Peyer's patch (tissue), 4 donors: ENCODE results near the gene NME5. TPM values are rescaled to one million over a fixed set of nuclear protein-coding genes. Genes with fewer than 3 reads are reported as not detected.

ENCODE experiments used
- DNase-seq, 3 donors: peaks; one replicate each; pipeline ENCODE4 v3.0.0-alpha.2; 2017 to 2019
- H3K27ac ChIP-seq, 4 donors: fragments of 200-600 bp; sonication (generic); one replicate each; pipeline ENCODE4 v1.5.1; 2016 to 2019
- H3K27me3 ChIP-seq, 2 donors: fragments of 200-600 bp; sonication (generic); one replicate each; pipeline ENCODE4 v1.5.1; 2019
- H3K36me3 ChIP-seq, 3 donors: fragments of 200-600 bp; sonication (generic); one replicate each; pipeline ENCODE4 v1.5.1; 2016 to 2019
- H3K4me1 ChIP-seq, 4 donors: fragments of 200-600 bp; sonication (generic); one replicate each; pipeline ENCODE4 v1.5.1; 2016 to 2019
- H3K4me3 ChIP-seq, 4 donors: fragments of 200-600 bp; sonication (generic); 1 replicate in 3 of 4; 2 replicates in 1 of 4; pipeline ENCODE4 v1.5.1; 2016 to 2019; ENCODE audit warnings: mild to moderate bottlenecking in 1 of 4
- H3K9me3 ChIP-seq, 4 donors: fragments of 200-600 bp; sonication (generic); one replicate each; pipeline ENCODE4 v1.5.1; 2016 to 2019; ENCODE audit warnings: mild to moderate bottlenecking in 1 of 4
- POLR2A ChIP-seq, 2 donors: fragments of 450-650 bp; IDR thresholded peaks; one replicate each; pipeline ENCODE4 v1.5.1; 2017; ENCODE audit warnings: antibody characterized with exemption in 2 of 2, mild to moderate bottlenecking in 2 of 2, moderate library complexity in 2 of 2
- total RNA-seq, 4 donors: library from RNA; depleted of rRNA; stranded (reverse); fragments of >200 nt; gene quantifications; one replicate each; pipeline ENCODE4 v1.1.0, GENCODE V29; 2016
- TF ChIP-seq, protein P1 (sequence below), 6 experiments: fragments of 450-650 bp in 4 of 6; fragments of 200-600 bp in 2 of 6; sonication (generic) in 1 of 6; IDR thresholded peaks; one replicate each; pipeline ENCODE4 v1.5.1; 2017 to 2019; ENCODE audit warnings: antibody characterized with exemption in 6 of 6, mild to moderate bottlenecking in 3 of 6, moderate library complexity in 1 of 6

Gene NME5
- total RNA-seq, 4 donors from 2014 or later: 0.70 TPM; not detected in 3

- Histone ChIP-seq H3K27ac (no peak overlapping the region), H3K9me3 (no peaks in the 10 kb centered on the region), H3K27me3 (no peaks in the 10 kb centered on the region), H3K4me1 (no peaks in the 10 kb centered on the region), H3K4me3 (no peak overlapping the region), H3K36me3 (no peaks in the 10 kb centered on the region)
- DNase-seq: no peak
- TF ChIP-seq POLR2A (IDR thresholded peaks at IDR 0.05): no peak
- TF ChIP-seq, protein P1, sequence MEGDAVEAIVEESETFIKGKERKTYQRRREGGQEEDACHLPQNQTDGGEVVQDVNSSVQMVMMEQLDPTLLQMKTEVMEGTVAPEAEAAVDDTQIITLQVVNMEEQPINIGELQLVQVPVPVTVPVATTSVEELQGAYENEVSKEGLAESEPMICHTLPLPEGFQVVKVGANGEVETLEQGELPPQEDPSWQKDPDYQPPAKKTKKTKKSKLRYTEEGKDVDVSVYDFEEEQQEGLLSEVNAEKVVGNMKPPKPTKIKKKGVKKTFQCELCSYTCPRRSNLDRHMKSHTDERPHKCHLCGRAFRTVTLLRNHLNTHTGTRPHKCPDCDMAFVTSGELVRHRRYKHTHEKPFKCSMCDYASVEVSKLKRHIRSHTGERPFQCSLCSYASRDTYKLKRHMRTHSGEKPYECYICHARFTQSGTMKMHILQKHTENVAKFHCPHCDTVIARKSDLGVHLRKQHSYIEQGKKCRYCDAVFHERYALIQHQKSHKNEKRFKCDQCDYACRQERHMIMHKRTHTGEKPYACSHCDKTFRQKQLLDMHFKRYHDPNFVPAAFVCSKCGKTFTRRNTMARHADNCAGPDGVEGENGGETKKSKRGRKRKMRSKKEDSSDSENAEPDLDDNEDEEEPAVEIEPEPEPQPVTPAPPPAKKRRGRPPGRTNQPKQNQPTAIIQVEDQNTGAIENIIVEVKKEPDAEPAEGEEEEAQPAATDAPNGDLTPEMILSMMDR (IDR thresholded peaks at IDR 0.05): no peak
Observed at GRCh38 chr5:138110266-138110963, 28.8 kb downstream of the NME5 start.

DNA sequence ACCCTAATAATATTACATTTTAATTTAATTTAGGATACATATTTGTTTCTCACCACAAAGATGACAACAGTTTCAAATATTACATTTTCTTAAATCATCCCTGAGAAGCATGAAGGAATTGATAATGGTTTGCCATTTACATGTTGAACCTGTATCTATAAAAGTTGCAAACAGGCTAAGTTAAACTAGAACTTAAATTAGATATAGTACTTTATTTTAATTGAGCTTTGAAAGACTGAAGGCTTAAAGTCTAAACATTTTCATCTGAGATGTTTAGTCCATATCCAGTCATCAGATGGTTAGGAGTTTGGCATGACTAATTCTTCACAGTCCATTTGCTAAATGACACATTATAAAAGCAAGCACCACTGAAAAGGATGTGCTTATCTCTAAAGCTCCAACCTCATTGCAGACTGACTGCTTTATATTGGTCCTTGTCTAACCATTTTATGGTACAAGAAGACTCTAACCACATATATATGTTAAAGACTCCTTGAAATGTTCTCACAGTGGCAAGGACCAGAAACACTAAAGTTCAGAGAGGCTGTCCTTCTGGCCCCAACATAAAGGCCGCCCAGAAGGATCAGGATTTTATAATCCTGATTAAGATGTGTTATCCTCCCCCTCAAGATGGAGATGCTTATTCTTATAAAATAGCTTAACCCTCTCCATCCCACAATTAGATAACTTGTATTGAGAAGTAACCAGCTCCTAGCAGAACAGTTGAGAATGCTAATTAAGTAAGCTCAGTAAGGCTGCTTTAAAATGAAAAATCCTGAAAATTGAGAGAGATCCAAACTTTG, 29.6 kb downstream of the NME5 start:
- Histone ChIP-seq H3K27me3 (no peaks in the 10 kb centered on the region), H3K4me1 (no peaks in the 10 kb centered on the region), H3K36me3 (no peaks in the 10 kb centered on the region), H3K4me3 (no peak overlapping the region), H3K27ac (no peak overlapping the region), H3K9me3 (no peaks in the 10 kb centered on the region)
- DNase-seq: no peak
- no peak for TF ChIP-seq POLR2A (IDR thresholded peaks at IDR 0.05)
- TF ChIP-seq, protein P1 (IDR thresholded peaks at IDR 0.05): no peak

DNA sequence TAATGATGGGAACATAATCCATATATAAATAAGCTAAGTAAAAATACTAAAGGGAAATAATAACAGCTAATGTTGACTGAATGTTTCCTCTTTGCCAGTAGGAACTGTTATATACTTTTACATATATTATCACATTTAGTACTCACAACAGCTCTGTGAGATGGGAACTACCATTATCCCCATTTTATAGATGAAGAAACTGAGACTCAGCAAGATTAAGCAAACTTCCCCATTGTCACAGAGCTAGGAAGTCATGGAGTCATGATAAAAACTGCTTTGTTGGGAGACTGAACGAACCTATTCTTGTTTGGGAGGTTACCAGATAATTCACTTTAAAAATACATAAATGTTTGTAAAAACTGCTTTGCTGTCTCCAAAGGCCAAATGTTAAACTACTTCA, 32.0 kb downstream of the NME5 start:
- DNase-seq: no peak
- Histone ChIP-seq H3K27me3 (no peaks in the 10 kb centered on the region), H3K4me1 (no peaks in the 10 kb centered on the region), H3K4me3 (no peak overlapping the region), H3K36me3 (no peaks in the 10 kb centered on the region), H3K27ac (no peak overlapping the region), H3K9me3 (no peaks in the 10 kb centered on the region)
- no peak for TF ChIP-seq POLR2A (IDR thresholded peaks at IDR 0.05)
- TF ChIP-seq, protein P1 (IDR thresholded peaks at IDR 0.05): no peak

- Histone ChIP-seq H3K36me3 (no peaks in the 10 kb centered on the region), H3K9me3 (no peaks in the 10 kb centered on the region), H3K27ac (no peak overlapping the region), H3K4me3 (no peak overlapping the region), H3K27me3 (no peaks in the 10 kb centered on the region), H3K4me1 (no peaks in the 10 kb centered on the region)
- DNase-seq: no peak
- TF ChIP-seq, protein P1 (IDR thresholded peaks at IDR 0.05): no peak
- TF ChIP-seq POLR2A (IDR thresholded peaks at IDR 0.05): no peak
Observed at GRCh38 chr5:138105709-138106108, 33.5 kb downstream of the NME5 start.

DNA sequence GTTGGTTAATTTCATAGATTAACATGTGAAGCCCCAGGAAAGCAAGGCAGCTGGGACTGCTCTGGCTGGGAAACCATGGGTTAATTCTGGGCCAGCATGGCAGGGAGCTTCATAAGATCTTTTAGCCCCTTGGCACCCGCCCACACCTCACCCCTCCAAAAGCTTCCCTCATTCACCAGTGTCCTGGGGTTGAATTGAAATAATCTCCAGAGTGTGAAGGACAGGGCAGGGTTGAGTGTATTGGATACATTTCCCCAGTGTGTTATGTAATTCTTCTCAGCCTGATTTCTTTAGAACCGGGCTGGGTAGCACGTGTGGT, 36.0 kb downstream of the NME5 start:
- Histone ChIP-seq H3K27ac (no peak overlapping the region), H3K4me1 (no peaks in the 10 kb centered on the region), H3K36me3 (no peaks in the 10 kb centered on the region), H3K27me3 (no peaks in the 10 kb centered on the region), H3K9me3 (no peaks in the 10 kb centered on the region), H3K4me3 (no peak overlapping the region)
- DNase-seq: no peak
- no peak for TF ChIP-seq POLR2A (IDR thresholded peaks at IDR 0.05)
